Progenitor cell of endocrine pancreas (in vitro differentiated cells): Measurements from ENCODE around the gene S1PR1. TPM values are rescaled to one million over a fixed set of nuclear protein-coding genes. Genes with fewer than 3 reads are reported as not detected.

Source experiments
- DNase-seq: peaks from one replicate; pipeline ENCODE4 v3.0.0; 2021; ENCODE audit warnings: low spot score; ENCODE audit not compliant: unreplicated experiment
- H3K27ac Mint-ChIP-seq: 2 replicates; pipeline ENCODE4 v1.8.0; 2021; ENCODE audit warnings: mild to moderate bottlenecking, moderate library complexity, mixed read lengths
- H3K27me3 Mint-ChIP-seq: 2 replicates; pipeline ENCODE4 v1.8.0; 2021; ENCODE audit warnings: mixed read lengths
- H3K36me3 Mint-ChIP-seq: 2 replicates; pipeline ENCODE4 v1.8.0; 2022; ENCODE audit warnings: mixed read lengths; ENCODE audit not compliant: insufficient read depth
- H3K4me1 Mint-ChIP-seq: 2 replicates; pipeline ENCODE4 v1.8.0; 2021; ENCODE audit warnings: low read depth, mixed read lengths
- H3K4me3 Mint-ChIP-seq: 2 replicates; pipeline ENCODE4 v1.8.0; 2021; ENCODE audit warnings: low read depth, mild to moderate bottlenecking, moderate library complexity, mixed read lengths
- H3K9me3 Mint-ChIP-seq: 2 replicates; pipeline ENCODE4 v1.8.0; 2021; ENCODE audit warnings: low read depth, mixed read lengths
- CTCF ChIP-seq: fragments of 200-600 bp; sonication (generic); IDR thresholded peaks from one replicate; pipeline ENCODE4 v1.5.0; 2021; ENCODE audit warnings: antibody characterized with exemption, mild to moderate bottlenecking; ENCODE audit not compliant: unreplicated experiment
- total RNA-seq: library from RNA; stranded (reverse); gene quantifications from 2 replicates; pipeline ENCODE4 v1.2.1, GENCODE V29; 2021

The S1PR1 gene
- total RNA-seq, 1 donor from 2014 or later: 1.1 TPM

GRCh38 chr1:101288491-101288944 is 51.7 kb downstream of the S1PR1 start:
- H3K27ac Mint-ChIP-seq: peak overlapping the region; percentile 6
- peak; percentile 99 for TF ChIP-seq CTCF

GRCh38 chr1:101290119-101290921 is 53.5 kb downstream of the S1PR1 start:
- H3K4me3 Mint-ChIP-seq: no peak overlapping the region
- H3K27ac Mint-ChIP-seq: no peak overlapping the region
- H3K27me3 Mint-ChIP-seq: peaks cover 8% of the 10 kb centered on the region
- TF ChIP-seq CTCF: no peak
- H3K9me3 Mint-ChIP-seq: no peaks in the 10 kb centered on the region
- no peaks in the 10 kb centered on the region for H3K36me3 Mint-ChIP-seq
- no peak for DNase-seq
- peaks cover 7% of the 10 kb centered on the region for H3K4me1 Mint-ChIP-seq

More at GRCh38 chr1:101288491-101288944, 51.7 kb downstream of the S1PR1 start:
- Mint-ChIP-seq H3K9me3 (no peaks in the 10 kb centered on the region), H3K4me1 (peaks cover 10% of the 10 kb centered on the region), H3K4me3 (no peak overlapping the region), H3K27me3 (peaks cover 8% of the 10 kb centered on the region), H3K36me3 (no peaks in the 10 kb centered on the region)
- peak; percentile 50 for DNase-seq

Other genes starting within 250 kb of the S1PR1 start
- gene DPH5, start 211.2 kb upstream of the S1PR1 start, total RNA-seq: 45.9 and 48.2 TPM in 2 replicates